Renal pelvis (tissue), 4 donors: Measurements from ENCODE around the gene DYSF. TPM values are rescaled to one million over a fixed set of nuclear protein-coding genes. Genes with fewer than 3 reads are reported as not detected.

Source experiments
- DNase-seq: peaks from one replicate; pipeline ENCODE4 v3.0.0-alpha.2; 2013
- polyA plus RNA-seq, 3 donors: library from polyadenylated mRNA; unstranded; fragments of 120-200 nt; gene quantifications; one replicate each; pipeline ENCODE4 v1.2.1, GENCODE V29; 2013; ENCODE audit not compliant: insufficient read length in 3 of 3

The DYSF gene
- polyA plus RNA-seq, 3 donors: 15.3 to 21.3 (median 17.3) TPM

- DNase-seq: no peak
These were observed 268.3 kb downstream of the DYSF start for GRCh38 chr2:71721669-71722068.

GRCh38 chr2:71722286-71722685 is 268.9 kb downstream of the DYSF start:
- no peak for DNase-seq

DNA sequence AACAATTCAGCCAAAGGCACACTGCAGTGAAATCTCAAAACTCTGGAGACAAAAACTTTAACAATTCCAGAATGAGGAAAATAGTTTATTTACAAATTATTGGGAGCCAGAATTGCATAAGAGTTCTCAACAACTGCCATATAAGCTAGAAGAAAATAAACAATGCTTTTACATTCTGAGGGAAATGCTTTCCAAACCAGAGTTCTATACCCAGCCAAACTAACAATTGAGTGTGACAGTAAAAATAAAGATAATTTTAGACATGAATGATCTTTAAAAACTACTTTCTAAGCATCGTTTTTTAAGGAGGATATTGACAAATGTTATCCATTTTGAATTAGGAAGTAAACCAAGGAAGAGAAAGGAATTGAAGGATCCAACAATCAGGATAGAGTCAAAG is 271.4 kb downstream of the DYSF start:
- no peak for DNase-seq

DNA sequence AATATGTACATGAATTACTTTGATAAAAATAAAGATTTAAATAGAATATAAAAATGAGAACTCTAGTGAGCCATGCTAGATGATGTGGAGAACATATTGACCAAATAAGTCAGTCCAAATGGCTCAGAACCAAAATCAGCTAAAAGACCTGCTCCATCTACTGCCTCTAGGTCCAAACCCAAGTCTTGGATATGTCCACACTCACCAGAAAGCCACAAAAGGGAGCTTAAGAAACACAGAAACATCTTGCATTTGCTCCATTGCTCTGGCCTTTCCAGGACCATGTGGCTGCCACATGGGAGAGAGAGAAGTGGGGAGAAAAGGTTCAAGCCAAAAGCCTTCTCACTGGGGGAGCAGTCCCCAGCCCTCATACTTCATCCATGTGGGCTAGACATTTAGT is 272.5 kb downstream of the DYSF start:
- DNase-seq: no peak

DNA sequence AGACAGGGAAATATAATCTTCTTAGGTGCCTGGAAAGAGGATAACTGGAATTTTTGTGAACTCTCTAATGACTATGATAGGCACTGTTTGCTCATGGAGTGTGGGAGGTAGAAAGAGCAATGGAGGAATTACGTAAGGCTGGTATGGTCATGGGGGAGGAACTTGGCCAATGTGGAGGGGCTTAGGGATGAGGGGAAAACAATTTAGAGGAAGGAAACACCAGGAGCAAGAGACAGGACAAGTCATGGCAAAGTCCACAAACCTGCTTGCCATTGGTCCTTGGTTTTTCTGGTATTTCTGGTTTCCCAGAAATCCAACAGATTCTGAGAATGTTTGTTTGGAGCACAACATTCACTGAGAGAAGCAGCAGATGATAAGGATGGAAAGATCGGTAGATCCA is 274.2 kb downstream of the DYSF start:
- DNase-seq: no peak

GRCh38 chr2:71728036-71728435 is 274.7 kb downstream of the DYSF start:
- DNase-seq: no peak

- DNase-seq: no peak
These were observed 277.5 kb downstream of the DYSF start for GRCh38 chr2:71730785-71731383.

DNA sequence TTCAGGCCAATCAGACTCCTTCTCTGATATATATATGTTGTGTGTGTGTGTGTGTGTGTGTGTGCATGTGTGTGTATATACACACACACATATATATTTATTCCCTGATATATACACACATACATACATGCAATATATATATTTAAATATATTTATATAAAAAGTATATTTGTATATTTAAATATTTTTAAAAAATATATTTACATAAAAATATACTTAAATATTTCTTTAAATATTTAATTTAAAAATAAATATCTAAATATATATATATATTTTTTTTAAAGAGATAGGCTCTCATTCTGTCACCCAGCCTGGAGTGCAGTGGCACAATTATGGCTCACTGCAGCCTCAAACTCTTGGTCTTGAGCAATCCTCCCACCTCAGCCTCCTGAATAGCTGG is 281.3 kb downstream of the DYSF start:
- no peak for DNase-seq

DNA sequence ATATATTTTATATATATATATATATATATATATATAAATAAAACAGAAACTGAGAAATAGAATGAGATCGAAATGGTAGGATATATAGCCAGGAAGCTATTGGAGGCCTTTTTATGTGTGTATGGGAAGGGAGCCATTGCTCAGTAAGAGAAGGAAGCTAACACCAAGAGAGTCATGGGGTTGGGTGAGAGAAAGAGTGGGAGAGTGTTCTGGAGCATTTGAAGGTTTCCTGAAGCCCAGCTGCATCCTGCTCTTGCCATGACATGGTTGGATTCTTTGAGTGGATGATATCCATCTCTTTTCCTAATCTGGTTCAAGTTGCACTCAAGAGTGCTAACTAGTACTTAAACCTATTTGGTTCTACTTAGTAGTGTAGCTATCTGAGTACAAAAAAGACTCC is 282.3 kb downstream of the DYSF start:
- DNase-seq: no peak

Other genes with a start within 250 kb of the DYSF start
- gene PAIP2B, start 226.5 kb upstream of the DYSF start, polyA plus RNA-seq: 10 to 100 TPM; 18.7 to 24.3 (median 20.8) TPM
- 100 to 1,000 TPM; 186 to 247 (median 195) TPM for gene ZNF638, start 121.8 kb upstream of the DYSF start, polyA plus RNA-seq